OCI-LY3 (cell line): Measurements from ENCODE around the gene HNRNPH1.

Experiments
- H2AFZ ChIP-seq: fragments of 200-600, 300-600 bp; shearing (Covaris generic); 2 replicates; pipeline ENCODE4 v1.6.0; 2014; ENCODE audit warnings: antibody characterized with exemption, low read depth, low read length
- H3K27ac ChIP-seq: fragments of 200-600, 300-600 bp; sonication (generic); 2 replicates; pipeline ENCODE4 v1.5.1; 2014; ENCODE audit warnings: mild to moderate bottlenecking, low read length, moderate library complexity, mixed read lengths
- H3K27me3 ChIP-seq: fragments of 200-600, 300-600 bp; sonication (generic); 2 replicates; pipeline ENCODE4 v1.6.1; 2014; ENCODE audit warnings: low read depth, low read length, mixed read lengths
- H3K36me3 ChIP-seq: fragments of 200-600, 300-600 bp; sonication (generic); replicated peaks from 2 replicates; pipeline ENCODE3; 2014; ENCODE audit warnings: low read depth, low read length, mixed read lengths
- H3K4me1 ChIP-seq: fragments of 300-600, 200-600 bp; sonication (generic); 2 replicates; pipeline ENCODE4 v1.6.1; 2014; ENCODE audit warnings: low read length, mixed read lengths
- H3K4me2 ChIP-seq: fragments of 200-600, 300-600 bp; sonication (generic); 2 replicates; pipeline ENCODE4 v1.6.1; 2014; ENCODE audit warnings: low read length, mixed read lengths
- H3K4me3 ChIP-seq: fragments of 300-600, 200-600 bp; sonication (generic); 2 replicates; pipeline ENCODE4 v1.5.1; 2014; ENCODE audit warnings: antibody characterized with exemption, mild to moderate bottlenecking, low read length, moderate library complexity
- H3K79me2 ChIP-seq: fragments of 300-600, 200-600 bp; shearing (Covaris generic); 2 replicates; pipeline ENCODE4 v1.6.1; 2014; ENCODE audit warnings: mild to moderate bottlenecking, low read length, mixed read lengths
- H3K9ac ChIP-seq: fragments of 300-600, 200-600 bp; shearing (Covaris generic); 2 replicates; pipeline ENCODE4 v1.6.0; 2014; ENCODE audit warnings: mild to moderate bottlenecking, low read length, moderate library complexity
- H3K9me3 ChIP-seq: fragments of 200-600, 300-600 bp; shearing (Covaris generic); 2 replicates; pipeline ENCODE4 v1.6.1; 2014; ENCODE audit warnings: low read length, mixed read lengths; ENCODE audit not compliant: insufficient read depth
- H4K20me1 ChIP-seq: fragments of 200-600, 300-600 bp; sonication (generic); 2 replicates; pipeline ENCODE4 v1.6.1; 2016; ENCODE audit warnings: low read length, mixed read lengths; ENCODE audit not compliant: insufficient read depth
- EZH2phosphoT487 ChIP-seq: fragments of 200-600 bp; shearing (Covaris generic); IDR thresholded peaks from 2 replicates; pipeline ENCODE4 v1.6.1; 2018; ENCODE audit warnings: antibody characterized with exemption, mixed run types, low read depth
- TF ChIP-seq, protein P1 (sequence below): fragments of 200-600, 300-600 bp; sonication (generic); IDR thresholded peaks from 2 replicates; pipeline ENCODE4 v1.5.1; 2014; ENCODE audit warnings: antibody characterized with exemption, low read length, low read depth

HNRNPH1 gene

DNA sequence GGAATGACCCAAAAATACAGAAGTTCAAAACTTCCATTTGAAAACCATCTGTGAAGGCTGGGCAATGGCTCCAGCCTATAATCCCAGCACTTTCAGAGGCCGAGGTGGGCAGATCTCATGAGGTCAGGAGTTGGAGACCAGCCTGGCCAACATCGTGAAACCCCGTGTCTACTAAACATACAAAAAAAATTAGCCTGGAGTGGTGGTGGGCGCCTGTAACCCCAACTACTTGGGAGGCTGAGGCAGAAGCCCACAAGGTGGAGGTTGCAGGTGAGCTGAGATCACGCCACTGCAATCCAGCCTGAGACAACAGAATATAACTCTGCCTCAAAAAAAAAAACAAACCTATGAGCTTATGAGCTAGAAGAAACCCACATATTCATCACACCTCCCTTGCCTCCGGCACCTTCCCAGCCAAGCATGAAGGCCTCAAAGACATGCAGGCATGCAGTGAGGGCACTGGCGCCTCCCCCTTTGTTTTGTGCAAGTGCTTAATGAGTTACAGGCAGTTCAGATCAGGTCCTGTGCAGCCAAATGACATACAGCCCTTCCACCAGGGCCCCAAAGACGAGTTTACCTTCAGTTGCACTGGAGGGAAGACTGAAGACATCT is 9.9 kb downstream of the HNRNPH1 start:
- H3K36me3 ChIP-seq = peaks cover 75% of the 10 kb centered on the region
- H3K9me3 ChIP-seq = no peaks in the 10 kb centered on the region
- no peaks in the 10 kb centered on the region for H3K27me3 ChIP-seq
- no peak overlapping the region for H2AFZ ChIP-seq
- H3K4me3 ChIP-seq = no peak overlapping the region
- H3K4me1 ChIP-seq = no peaks in the 10 kb centered on the region
- H3K9ac ChIP-seq = no peak overlapping the region
- H3K27ac ChIP-seq = no peak overlapping the region
- no peak overlapping the region for H3K4me2 ChIP-seq
- H4K20me1 ChIP-seq = peaks cover 71% of the 10 kb centered on the region
- TF ChIP-seq EZH2phosphoT487 = no peak
- TF ChIP-seq, protein P1, sequence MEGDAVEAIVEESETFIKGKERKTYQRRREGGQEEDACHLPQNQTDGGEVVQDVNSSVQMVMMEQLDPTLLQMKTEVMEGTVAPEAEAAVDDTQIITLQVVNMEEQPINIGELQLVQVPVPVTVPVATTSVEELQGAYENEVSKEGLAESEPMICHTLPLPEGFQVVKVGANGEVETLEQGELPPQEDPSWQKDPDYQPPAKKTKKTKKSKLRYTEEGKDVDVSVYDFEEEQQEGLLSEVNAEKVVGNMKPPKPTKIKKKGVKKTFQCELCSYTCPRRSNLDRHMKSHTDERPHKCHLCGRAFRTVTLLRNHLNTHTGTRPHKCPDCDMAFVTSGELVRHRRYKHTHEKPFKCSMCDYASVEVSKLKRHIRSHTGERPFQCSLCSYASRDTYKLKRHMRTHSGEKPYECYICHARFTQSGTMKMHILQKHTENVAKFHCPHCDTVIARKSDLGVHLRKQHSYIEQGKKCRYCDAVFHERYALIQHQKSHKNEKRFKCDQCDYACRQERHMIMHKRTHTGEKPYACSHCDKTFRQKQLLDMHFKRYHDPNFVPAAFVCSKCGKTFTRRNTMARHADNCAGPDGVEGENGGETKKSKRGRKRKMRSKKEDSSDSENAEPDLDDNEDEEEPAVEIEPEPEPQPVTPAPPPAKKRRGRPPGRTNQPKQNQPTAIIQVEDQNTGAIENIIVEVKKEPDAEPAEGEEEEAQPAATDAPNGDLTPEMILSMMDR = no peak
- peaks cover 41% of the 10 kb centered on the region for H3K79me2 ChIP-seq

DNA sequence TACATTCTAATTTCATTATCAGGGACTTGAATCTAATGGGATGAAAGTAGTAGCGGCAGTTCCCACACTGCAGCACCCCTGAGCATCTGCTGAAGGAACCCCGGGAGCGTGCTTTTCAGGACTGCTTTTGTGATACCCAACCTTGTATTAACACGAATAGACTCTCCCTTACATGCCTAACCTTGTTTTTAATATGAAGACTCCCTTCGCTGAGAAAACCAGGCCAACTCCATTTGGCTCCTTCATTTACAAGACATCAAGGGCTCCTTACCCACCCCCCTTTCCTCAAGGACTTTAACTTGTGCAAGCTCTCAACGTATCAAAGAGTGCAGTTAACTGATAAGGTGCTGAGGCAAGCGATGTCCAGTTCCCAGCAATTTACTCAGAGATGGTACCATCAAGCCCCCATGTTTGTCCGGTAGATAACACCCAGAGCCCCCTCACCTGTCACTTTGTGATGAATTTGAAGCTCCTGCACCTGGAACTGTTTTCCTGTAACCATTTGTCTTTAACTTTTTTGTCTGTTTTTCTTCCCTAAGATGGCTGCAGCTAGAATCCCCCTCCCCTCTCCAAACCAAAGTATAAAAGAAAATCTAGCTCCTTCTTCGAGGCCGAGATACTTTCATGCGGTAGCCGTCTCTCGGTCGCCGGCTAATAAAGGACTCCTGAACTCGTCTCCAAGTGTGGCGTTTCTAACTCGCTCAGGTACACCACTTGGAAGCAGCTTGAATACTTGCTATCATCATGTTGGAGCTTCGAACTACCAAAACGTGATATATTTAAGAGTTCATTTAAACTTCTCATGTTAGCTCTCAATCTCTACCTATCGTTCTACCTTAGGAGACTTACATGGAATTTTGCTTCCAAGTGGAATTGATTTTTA is 10.7 kb downstream of the HNRNPH1 start:
- TF ChIP-seq EZH2phosphoT487 = no peak
- TF ChIP-seq, protein P1 = no peak
- Histone ChIP-seq H3K4me3 (no peak overlapping the region), H3K36me3 (peaks cover 71% of the 10 kb centered on the region), H3K9ac (no peak overlapping the region), H3K4me1 (no peaks in the 10 kb centered on the region), H3K9me3 (no peaks in the 10 kb centered on the region), H4K20me1 (peaks cover 64% of the 10 kb centered on the region), H3K27ac (no peak overlapping the region), H2AFZ (no peak overlapping the region), H3K4me2 (no peak overlapping the region), H3K27me3 (no peaks in the 10 kb centered on the region), H3K79me2 (peaks cover 33% of the 10 kb centered on the region)

DNA sequence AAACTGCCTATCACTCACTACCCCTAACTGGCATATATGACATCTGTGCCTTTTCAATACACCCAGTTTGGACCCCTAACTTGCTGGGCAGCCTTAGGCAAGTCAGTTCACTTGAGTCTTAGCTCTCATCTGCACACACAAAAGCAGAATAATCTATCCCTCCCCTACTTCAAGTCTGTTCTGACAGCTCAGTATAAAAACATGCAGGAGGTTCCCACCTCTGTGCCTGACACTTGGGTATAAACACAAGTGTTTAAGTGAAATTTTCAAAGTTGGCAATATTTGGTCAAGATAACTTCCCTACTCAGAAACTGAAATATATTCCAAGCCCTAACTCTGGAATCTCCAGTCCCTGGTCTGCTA is 12.6 kb downstream of the HNRNPH1 start:
- H3K4me1 ChIP-seq = no peaks in the 10 kb centered on the region
- no peak overlapping the region for H3K27ac ChIP-seq
- H3K4me3 ChIP-seq = no peak overlapping the region
- H3K27me3 ChIP-seq = no peaks in the 10 kb centered on the region
- H4K20me1 ChIP-seq = peaks cover 48% of the 10 kb centered on the region
- H3K9me3 ChIP-seq = no peaks in the 10 kb centered on the region
- H3K9ac ChIP-seq = no peak overlapping the region
- TF ChIP-seq, protein P1 = no peak
- no peak for TF ChIP-seq EZH2phosphoT487
- H3K79me2 ChIP-seq = peaks cover 17% of the 10 kb centered on the region
- H2AFZ ChIP-seq = no peak overlapping the region
- H3K36me3 ChIP-seq = peaks cover 60% of the 10 kb centered on the region
- H3K4me2 ChIP-seq = no peak overlapping the region

DNA sequence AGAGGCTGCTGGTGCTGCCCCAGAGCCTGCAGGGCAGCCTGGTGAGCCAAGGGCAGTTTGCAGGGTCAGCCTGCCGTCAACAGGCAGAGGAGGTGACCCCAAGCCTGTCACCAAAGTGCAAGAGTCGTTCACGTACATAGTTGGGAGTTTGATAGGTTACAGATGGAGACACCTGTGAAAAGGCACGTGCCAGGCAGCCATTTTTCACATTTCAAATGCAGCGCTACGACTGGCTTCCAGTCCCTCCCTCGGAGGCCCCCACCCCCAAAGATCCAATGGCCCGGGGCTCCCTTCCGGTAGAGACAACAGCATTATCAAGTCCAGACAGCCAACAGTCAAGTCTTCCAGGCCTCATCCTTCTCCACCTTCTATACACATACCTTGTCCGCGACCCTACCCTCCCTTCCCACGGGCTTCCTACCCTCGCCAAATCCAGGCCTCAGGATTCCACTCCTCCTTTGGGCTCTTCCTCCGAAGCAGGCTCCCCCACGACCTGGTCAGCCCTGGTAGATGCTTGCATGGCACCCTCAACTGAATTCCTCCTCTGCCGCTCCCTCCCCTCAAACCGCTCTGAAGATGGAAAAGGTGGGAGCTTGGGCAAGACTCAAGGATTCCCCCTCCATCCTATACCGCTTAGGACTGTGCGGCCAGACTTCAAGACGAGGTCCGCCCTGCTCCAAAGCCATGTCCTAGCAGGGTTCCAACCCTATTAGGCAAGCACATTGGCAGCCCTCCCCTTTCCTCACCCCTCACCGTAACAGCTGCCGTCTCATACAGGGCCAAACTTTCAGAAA is 13.2 kb downstream of the HNRNPH1 start:
- no peak overlapping the region for H3K4me2 ChIP-seq
- no peak overlapping the region for H3K9ac ChIP-seq
- peaks cover 12% of the 10 kb centered on the region; the same call in 1 of the 2 replicates for H3K79me2 ChIP-seq
- no peak overlapping the region for H2AFZ ChIP-seq
- TF ChIP-seq EZH2phosphoT487 = no peak
- TF ChIP-seq, protein P1 = no peak
- H3K4me3 ChIP-seq = no peak overlapping the region
- H3K9me3 ChIP-seq = no peaks in the 10 kb centered on the region
- H3K4me1 ChIP-seq = no peaks in the 10 kb centered on the region
- peaks cover 57% of the 10 kb centered on the region for H3K36me3 ChIP-seq
- peaks cover 42% of the 10 kb centered on the region for H4K20me1 ChIP-seq
- H3K27me3 ChIP-seq = no peaks in the 10 kb centered on the region
- H3K27ac ChIP-seq = no peak overlapping the region
